Karpas-422 (cell line): ENCODE results near the gene SPRED1. TPM values are rescaled to one million over a fixed set of nuclear protein-coding genes. Genes with fewer than 3 reads are reported as not detected.
"Not testable (repeated sequence)": the region's sequence is repeated elsewhere in the genome, so short reads cannot be mapped to it uniquely, and the experiment has no call there.

ENCODE experiments used
- DNase-seq: peaks from one replicate; pipeline ENCODE4 v3.0.0-alpha.2; 2015
- H2AFZ ChIP-seq: fragments of 200-600 bp; sonication (generic); 2 replicates; pipeline ENCODE4 v1.6.1; 2014; ENCODE audit warnings: antibody characterized with exemption, low read length, mixed read lengths
- H3K27ac ChIP-seq: fragments of 200-600 bp; sonication (generic); 2 replicates; pipeline ENCODE4 v1.5.1; 2014; ENCODE audit warnings: mild to moderate bottlenecking, low read length, moderate library complexity
- H3K27me3 ChIP-seq: fragments of 200-600 bp; sonication (generic); 2 replicates; pipeline ENCODE4 v1.6.1; 2014; ENCODE audit warnings: low read length, mixed read lengths
- H3K36me3 ChIP-seq: fragments of 200-600 bp; sonication (generic); 2 replicates; pipeline ENCODE4 v1.6.1; 2014; ENCODE audit warnings: low read length, mixed read lengths; ENCODE audit not compliant: insufficient read depth
- H3K4me1 ChIP-seq: fragments of 200-600 bp; sonication (generic); 2 replicates; pipeline ENCODE4 v1.6.1; 2014; ENCODE audit warnings: mild to moderate bottlenecking, low read length, mixed read lengths
- H3K4me2 ChIP-seq: fragments of 200-600 bp; sonication (generic); 2 replicates; pipeline ENCODE4 v1.6.1; 2014; ENCODE audit warnings: low read length, low read depth, mild to moderate bottlenecking; ENCODE audit not compliant: poor library complexity, severe bottlenecking
- H3K4me3 ChIP-seq: fragments of 200-600 bp; sonication (generic); 2 replicates; pipeline ENCODE4 v1.5.1; 2014; ENCODE audit warnings: mild to moderate bottlenecking, antibody characterized with exemption, low read length, mixed read lengths
- H3K79me2 ChIP-seq: fragments of 200-600 bp; sonication (generic); 2 replicates; pipeline ENCODE4 v1.6.1; 2014; ENCODE audit warnings: mild to moderate bottlenecking, low read length, mixed read lengths
- H3K9ac ChIP-seq: fragments of 200-600 bp; sonication (generic); 2 replicates; pipeline ENCODE4 v1.6.0; 2014; ENCODE audit warnings: low read length
- H3K9me2 ChIP-seq: fragments of 200-600 bp; sonication (generic), shearing (Covaris generic); replicated peaks from 2 replicates; pipeline ENCODE4 v1.6.0; 2014; ENCODE audit warnings: mild to moderate bottlenecking, low read length, moderate library complexity; ENCODE audit not compliant: insufficient read depth
- H3K9me3 ChIP-seq: fragments of 300-700, 200-600 bp; sonication (generic); 2 replicates; pipeline ENCODE4 v1.6.1; 2014; ENCODE audit warnings: low read length, mixed read lengths
- H4K20me1 ChIP-seq: fragments of 200-600 bp; sonication (generic); 2 replicates; pipeline ENCODE4 v1.6.1; 2014; ENCODE audit warnings: mild to moderate bottlenecking, antibody characterized with exemption, low read length, low read depth; ENCODE audit not compliant: insufficient read depth
- total RNA-seq: library from RNA; depleted of rRNA; stranded (reverse); fragments of >200 nt; shearing (Covaris generic); gene quantifications from 2 replicates; pipeline ENCODE4 v1.2.3, GENCODE V29; 2014; ENCODE audit warnings: low replicate concordance

The SPRED1 gene
- total RNA-seq, 1 experiment from 2014 or later, result 27.7 TPM

- no peak overlapping the region for H3K9ac ChIP-seq
- H3K36me3 ChIP-seq, result peaks cover 24% of the 10 kb centered on the region
- H3K4me2 ChIP-seq, result no peak overlapping the region
- H3K79me2 ChIP-seq, result peaks cover 99% of the 10 kb centered on the region
- DNase-seq, result no peak
- peaks cover 25% of the 10 kb centered on the region for H3K4me1 ChIP-seq
- H3K4me3 ChIP-seq, result no peak overlapping the region
- H3K27ac ChIP-seq, result no peak overlapping the region
- H3K9me3 ChIP-seq, result no peaks in the 10 kb centered on the region
- peaks cover 22% of the 10 kb centered on the region for H4K20me1 ChIP-seq
- no peaks in the 10 kb centered on the region for H3K27me3 ChIP-seq
- no peak overlapping the region for H2AFZ ChIP-seq
- H3K9me2 ChIP-seq, result no peaks in the 10 kb centered on the region
Observed at GRCh38 chr15:38275959-38276358, 23.3 kb downstream of the SPRED1 start.

DNA sequence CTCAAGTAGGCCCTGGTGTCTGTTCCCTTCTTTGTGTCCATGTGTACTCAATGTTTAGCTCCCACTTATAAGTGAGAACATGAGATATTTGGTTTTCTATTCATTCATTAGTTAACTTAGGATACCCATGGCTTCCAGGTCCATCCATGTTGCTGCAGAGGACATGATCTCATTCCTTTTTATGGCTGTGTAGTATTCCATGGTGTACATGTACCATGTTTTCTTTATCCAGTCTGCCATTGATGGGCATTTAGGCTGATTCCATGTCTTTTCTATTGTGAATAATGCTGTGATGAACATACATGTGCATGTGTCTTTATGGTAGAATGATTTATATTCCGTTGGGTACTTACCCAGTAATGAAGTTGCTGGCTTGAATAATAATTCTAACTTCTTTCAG lies 24.6 kb downstream of the SPRED1 start:
- H3K9me3 ChIP-seq, H2AFZ ChIP-seq, H3K27me3 ChIP-seq, DNase-seq, H3K4me2 ChIP-seq, H3K4me3 ChIP-seq, H3K9ac ChIP-seq, H3K27ac ChIP-seq, H3K9me2 ChIP-seq: not testable (repeated sequence)
- H3K4me1 ChIP-seq, result peaks cover 21% of the 10 kb centered on the region
- H4K20me1 ChIP-seq, result peaks cover 17% of the 10 kb centered on the region; the same call in 1 of the 2 replicates
- peaks cover 23% of the 10 kb centered on the region; the same call in 1 of the 2 replicates for H3K36me3 ChIP-seq
- H3K79me2 ChIP-seq, result peaks cover 99% of the 10 kb centered on the region

DNA sequence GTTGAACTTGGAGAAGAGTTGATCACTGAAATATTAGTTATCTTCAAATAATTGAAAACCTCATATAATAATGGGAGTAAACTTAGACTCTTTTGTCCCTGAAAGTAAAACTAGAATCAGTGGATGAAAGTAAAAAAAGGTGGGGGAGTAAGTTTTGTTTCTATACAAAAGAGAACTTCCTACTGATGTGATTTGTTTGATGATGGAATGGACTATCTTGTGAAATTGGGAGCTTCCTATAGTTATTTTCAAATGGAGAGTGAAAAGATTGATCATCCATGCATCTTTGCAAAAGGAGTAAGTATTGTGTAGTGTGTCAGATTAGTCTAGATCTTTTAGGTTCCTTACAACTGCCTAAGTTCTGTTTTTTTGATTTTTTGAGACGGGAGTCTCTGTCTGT lies 28.4 kb downstream of the SPRED1 start:
- H3K4me1 ChIP-seq, result no peaks in the 10 kb centered on the region
- H3K9me3 ChIP-seq, result no peaks in the 10 kb centered on the region
- 0 out of 2 replicates have a peak, but pooled peaks cover 3% of the 10 kb centered on the region for H4K20me1 ChIP-seq
- no peak overlapping the region for H3K9ac ChIP-seq
- H3K9me2 ChIP-seq, result no peaks in the 10 kb centered on the region
- no peak overlapping the region for H3K27ac ChIP-seq
- H3K4me3 ChIP-seq, result no peak overlapping the region
- no peak overlapping the region for H3K4me2 ChIP-seq
- H3K79me2 ChIP-seq, result peaks cover 100% of the 10 kb centered on the region
- no peaks in the 10 kb centered on the region for H3K27me3 ChIP-seq
- no peak overlapping the region for H2AFZ ChIP-seq
- no peak for DNase-seq
- H3K36me3 ChIP-seq, result peaks cover 22% of the 10 kb centered on the region; the same call in 1 of the 2 replicates

DNA sequence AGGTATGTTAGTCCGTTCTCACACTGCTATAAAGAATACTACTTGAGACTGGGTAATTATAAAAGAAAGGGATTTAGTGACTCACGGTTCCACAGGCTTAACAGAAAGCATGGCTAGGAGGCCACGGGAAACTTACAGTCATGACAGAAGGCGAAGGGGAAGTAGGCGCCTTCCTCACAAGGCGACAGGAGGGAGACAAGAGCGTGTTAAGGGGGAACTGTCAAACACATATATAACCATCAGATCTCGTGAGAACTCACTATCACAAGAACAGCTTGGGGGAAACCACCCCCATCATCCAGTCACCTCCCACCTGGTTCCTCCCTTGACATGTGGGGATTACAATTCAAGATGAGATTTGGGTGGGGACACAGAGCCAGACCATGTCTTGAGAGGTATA lies 30.4 kb downstream of the SPRED1 start:
- H3K36me3 ChIP-seq, result peaks cover 22% of the 10 kb centered on the region
- no peak overlapping the region for H3K27ac ChIP-seq
- no peak overlapping the region for H2AFZ ChIP-seq
- H3K27me3 ChIP-seq, result no peaks in the 10 kb centered on the region
- H3K79me2 ChIP-seq, result peaks cover 100% of the 10 kb centered on the region
- no peaks in the 10 kb centered on the region for H3K9me2 ChIP-seq
- no peaks in the 10 kb centered on the region for H4K20me1 ChIP-seq
- no peaks in the 10 kb centered on the region for H3K4me1 ChIP-seq
- H3K4me2 ChIP-seq, result no peak overlapping the region
- no peak overlapping the region for H3K9ac ChIP-seq
- DNase-seq, result no peak
- H3K9me3 ChIP-seq, result no peaks in the 10 kb centered on the region
- no peak overlapping the region for H3K4me3 ChIP-seq

- peaks cover 100% of the 10 kb centered on the region for H3K79me2 ChIP-seq
- H3K36me3 ChIP-seq, result peaks cover 45% of the 10 kb centered on the region
- H3K9me2 ChIP-seq, result no peaks in the 10 kb centered on the region
- H3K4me2 ChIP-seq, result no peak overlapping the region
- no peaks in the 10 kb centered on the region for H3K4me1 ChIP-seq
- H3K4me3 ChIP-seq, result no peak overlapping the region
- no peaks in the 10 kb centered on the region for H3K9me3 ChIP-seq
- no peaks in the 10 kb centered on the region for H3K27me3 ChIP-seq
- H2AFZ ChIP-seq, result no peak overlapping the region
- H3K27ac ChIP-seq, result no peak overlapping the region
- no peaks in the 10 kb centered on the region for H4K20me1 ChIP-seq
- no peak overlapping the region for H3K9ac ChIP-seq
- DNase-seq, result no peak
Observed at GRCh38 chr15:38285456-38285855, 32.8 kb downstream of the SPRED1 start.

- DNase-seq, result no peak
- Histone ChIP-seq H3K9me2 (no peaks in the 10 kb centered on the region), H3K79me2 (peaks cover 100% of the 10 kb centered on the region), H4K20me1 (no peaks in the 10 kb centered on the region), H3K4me2 (peak overlapping the region; percentile 5), H3K36me3 (peaks cover 11% of the 10 kb centered on the region), H3K27ac (peak overlapping the region; percentile 50; the same call in 1 of the 2 replicates), H2AFZ (no peak overlapping the region), H3K4me3 (no peak overlapping the region), H3K9ac (no peak overlapping the region), H3K4me1 (peaks cover 33% of the 10 kb centered on the region), H3K9me3 (no peaks in the 10 kb centered on the region), H3K27me3 (no peaks in the 10 kb centered on the region)
Observed at GRCh38 chr15:38294126-38294525, 41.5 kb downstream of the SPRED1 start.

- Histone ChIP-seq H3K9ac (no peak overlapping the region), H3K79me2 (peaks cover 98% of the 10 kb centered on the region), H3K9me2 (no peaks in the 10 kb centered on the region), H2AFZ (no peak overlapping the region), H3K36me3 (peaks cover 21% of the 10 kb centered on the region; the same call in 1 of the 2 replicates), H4K20me1 (no peaks in the 10 kb centered on the region), H3K27me3 (no peaks in the 10 kb centered on the region), H3K27ac (no peak overlapping the region; the same call in 1 of the 2 replicates), H3K4me1 (peaks cover 28% of the 10 kb centered on the region), H3K4me3 (no peak overlapping the region), H3K9me3 (no peaks in the 10 kb centered on the region), H3K4me2 (no peak overlapping the region)
- DNase-seq, result no peak
Observed at GRCh38 chr15:38297623-38298388, 45.2 kb downstream of the SPRED1 start.

GRCh38 chr15:38299216-38299615 lies 46.6 kb downstream of the SPRED1 start:
- peaks cover 98% of the 10 kb centered on the region for H3K79me2 ChIP-seq

More at GRCh38 chr15:38299216-38299615, 46.6 kb downstream of the SPRED1 start:
- Histone ChIP-seq H3K4me1 (peaks cover 14% of the 10 kb centered on the region), H3K36me3 (peaks cover 27% of the 10 kb centered on the region; the same call in 1 of the 2 replicates), H3K9ac (no peak overlapping the region), H3K9me3 (no peaks in the 10 kb centered on the region), H3K27ac (no peak overlapping the region), H3K4me2 (no peak overlapping the region), H3K9me2 (no peaks in the 10 kb centered on the region), H4K20me1 (no peaks in the 10 kb centered on the region), H3K27me3 (no peaks in the 10 kb centered on the region), H3K4me3 (no peak overlapping the region), H2AFZ (no peak overlapping the region)
- no peak for DNase-seq
